HT-29 (cell line): Measurements from ENCODE around the gene LSG1. TPM values are rescaled to one million over a fixed set of nuclear protein-coding genes. Genes with fewer than 3 reads are reported as not detected.

Experiments
- DNase-seq: peaks from one replicate; pipeline ENCODE4 v3.0.0-alpha.2; 2015; ENCODE audit warnings: low spot score
- total RNA-seq: library from RNA; depleted of rRNA; stranded (reverse); fragments of >200 nt; shearing (Covaris generic); gene quantifications from 2 replicates; pipeline ENCODE4 v1.2.3, GENCODE V29; 2014

LSG1 gene
- total RNA-seq, 1 experiment from 2014 or later, result 44.5 TPM

DNA sequence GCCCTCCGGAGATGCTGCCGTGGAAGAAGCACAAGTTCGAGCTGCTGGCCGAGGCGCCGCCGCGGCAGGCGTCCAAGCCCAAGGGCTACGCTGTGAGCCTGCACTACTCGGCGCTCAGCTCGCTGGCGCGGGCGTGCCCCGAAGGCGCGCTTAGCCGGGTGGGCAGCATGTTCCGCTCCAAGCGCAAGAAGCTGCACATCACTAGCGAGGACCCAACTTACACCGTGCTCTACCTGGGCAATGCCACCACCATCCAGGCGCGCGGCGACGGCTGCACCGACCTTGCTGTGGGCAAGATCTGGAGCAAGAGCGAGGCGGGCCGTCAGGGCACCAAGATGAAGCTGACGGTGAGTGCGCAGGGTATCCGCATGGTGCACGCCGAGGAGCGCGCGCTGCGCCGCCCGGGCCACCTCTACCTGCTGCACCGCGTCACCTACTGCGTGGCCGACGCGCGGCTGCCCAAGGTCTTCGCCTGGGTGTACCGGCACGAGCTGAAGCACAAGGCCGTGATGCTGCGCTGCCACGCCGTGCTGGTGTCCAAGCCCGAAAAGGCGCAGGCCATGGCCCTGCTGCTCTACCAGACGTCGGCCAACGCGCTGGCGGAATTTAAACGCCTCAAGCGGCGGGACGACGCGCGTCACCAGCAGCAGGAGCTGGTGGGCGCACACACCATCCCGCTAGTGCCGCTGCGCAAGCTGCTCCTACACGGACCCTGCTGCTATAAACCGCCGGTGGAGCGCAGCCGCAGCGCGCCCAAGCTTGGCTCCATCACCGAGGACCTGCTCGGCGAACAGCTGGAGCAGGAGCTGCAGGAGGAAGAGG lies 15.0 kb upstream of the LSG1 start:
- DNase-seq, result no peak

DNA sequence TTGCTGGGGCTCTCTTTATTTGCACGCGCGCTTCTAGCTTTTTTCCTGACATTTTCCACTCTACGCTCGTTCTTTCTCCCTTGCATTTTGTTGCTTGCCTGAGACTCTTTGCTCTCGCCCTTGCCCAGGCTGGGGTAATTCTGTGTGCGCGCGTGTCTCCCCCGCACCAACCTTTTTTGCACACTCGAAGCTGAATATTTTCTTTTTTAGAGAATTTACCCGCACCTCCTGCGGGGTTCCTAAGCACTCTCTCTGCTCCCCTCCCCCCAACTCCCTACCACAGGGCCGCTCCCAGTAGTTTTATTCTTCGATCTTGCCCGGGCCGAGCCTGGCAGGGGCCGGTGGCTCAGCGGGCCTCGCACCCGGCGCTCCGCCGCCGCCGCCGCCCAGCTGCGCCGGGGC lies 14.4 kb upstream of the LSG1 start:
- no peak for DNase-seq

DNA sequence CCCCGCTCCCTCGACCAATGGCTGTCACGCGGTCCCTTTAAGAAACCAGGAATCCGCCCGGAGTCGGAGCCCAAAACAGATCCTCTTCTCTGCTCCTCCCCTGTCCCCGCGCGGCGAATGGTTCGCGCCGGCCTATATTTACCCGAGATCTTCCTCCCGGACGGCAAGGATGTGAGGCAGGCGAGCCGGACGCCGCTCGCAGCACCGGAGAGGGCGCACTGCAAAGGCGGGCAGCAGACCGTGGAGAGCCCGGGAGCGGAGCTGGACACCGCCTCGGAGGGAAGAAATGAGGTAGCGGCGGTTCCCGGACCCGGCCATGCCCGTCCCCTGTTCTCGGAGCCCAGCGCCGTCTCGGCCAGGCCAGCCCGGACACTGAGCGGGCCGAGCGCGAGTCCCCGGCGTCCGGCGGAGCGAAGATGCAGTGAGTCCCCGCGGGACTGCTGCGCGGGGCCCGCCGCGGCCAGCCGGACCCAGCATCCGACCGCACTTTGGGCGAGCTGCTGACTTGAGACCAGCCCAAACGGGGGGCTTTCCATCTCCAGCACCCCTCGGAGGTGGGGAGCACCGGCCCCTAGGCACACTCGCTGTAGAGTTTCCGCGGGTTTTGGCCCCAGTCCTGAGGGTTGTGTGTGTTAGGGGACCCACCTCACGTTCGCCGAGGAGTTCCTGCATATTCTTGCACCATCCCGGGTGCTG lies 13.9 kb upstream of the LSG1 start, which contains the start of gene FAM43A:
Gene FAM43A (plus strand): TSS at position 166 of the 696 bp plus-strand sequence. CDS start 944 bp downstream, outside the sequence.
- peak; percentile 56 for DNase-seq

DNA sequence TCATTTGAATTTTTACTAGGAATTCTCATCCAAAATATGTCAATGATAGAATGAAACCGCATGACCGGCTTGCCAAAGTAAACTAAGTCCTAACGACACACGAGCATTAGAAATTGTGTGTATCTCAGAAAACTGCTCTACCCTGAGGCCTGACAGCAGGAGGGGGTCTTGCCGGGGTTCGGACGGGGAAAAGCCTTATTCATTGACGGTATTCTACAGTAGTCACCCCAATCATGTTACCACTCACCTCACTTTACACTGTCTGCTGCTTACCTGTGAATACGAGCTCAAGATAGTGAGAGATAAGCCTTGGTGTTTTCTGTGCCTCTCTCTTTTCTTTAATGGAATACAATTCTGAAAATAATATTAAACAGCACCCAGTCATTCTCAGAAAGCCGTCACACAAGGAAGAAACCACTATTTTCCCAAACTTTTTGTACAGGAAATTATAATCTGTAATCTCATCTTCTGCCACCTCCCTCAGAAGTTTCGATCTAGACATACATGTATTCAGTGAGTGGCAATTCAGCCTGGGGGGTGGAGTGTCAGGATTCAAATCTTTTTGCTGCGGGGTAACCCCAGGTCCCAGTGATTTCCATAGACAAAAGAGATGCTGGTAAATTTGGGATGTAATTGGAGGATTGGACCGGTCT lies 13.2 kb upstream of the LSG1 start:
- no peak for DNase-seq

DNA sequence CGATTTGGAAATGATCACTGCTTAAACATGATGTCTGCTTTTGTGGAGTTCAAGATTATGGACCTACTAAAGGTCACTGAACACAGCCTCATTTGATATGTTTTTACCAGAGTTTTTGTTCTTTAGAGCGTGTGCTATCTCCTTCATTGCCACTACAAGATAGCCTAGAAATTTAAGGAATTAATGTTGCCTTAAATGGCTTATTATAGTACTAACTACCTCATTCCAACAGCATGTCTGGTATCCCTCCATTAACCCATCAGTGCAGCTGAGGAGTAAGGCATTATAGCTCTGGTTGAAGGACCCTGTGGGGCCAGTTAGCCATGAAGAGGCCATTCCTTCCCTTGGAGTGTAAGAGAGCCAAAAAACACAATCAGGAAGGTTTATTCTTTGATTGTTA lies 11.4 kb upstream of the LSG1 start:
- no peak for DNase-seq

DNA sequence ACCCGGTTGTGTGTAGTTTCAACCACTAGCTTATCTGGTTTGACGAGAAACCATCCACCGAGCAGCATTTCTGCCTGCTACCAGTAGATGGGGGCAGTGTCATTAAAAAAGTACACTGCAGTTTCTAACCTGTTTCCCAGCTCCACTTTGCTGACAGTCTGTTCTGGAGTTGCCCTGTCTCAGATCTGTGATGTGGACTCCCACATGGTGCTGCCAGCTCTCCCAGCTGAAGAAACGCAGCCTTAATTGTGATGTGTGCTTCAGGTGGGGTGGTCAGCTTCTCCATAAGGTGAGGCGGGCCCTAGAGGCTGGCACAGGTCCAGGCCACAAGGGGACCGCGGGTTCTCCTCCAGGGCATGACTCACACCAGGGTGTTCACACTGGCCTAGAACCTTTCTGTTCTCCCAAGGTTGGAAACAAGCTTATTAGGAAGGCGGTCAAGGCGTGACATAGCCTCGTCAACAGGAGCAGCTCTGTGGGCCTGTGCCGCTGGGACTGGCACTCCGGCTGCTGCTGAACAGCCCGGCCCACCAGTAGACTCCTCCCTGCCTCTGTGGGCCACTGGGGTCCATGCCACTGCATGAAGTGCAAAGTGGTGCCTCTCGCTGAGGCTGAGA lies 10.8 kb upstream of the LSG1 start:
- DNase-seq, result peak; percentile 93

DNA sequence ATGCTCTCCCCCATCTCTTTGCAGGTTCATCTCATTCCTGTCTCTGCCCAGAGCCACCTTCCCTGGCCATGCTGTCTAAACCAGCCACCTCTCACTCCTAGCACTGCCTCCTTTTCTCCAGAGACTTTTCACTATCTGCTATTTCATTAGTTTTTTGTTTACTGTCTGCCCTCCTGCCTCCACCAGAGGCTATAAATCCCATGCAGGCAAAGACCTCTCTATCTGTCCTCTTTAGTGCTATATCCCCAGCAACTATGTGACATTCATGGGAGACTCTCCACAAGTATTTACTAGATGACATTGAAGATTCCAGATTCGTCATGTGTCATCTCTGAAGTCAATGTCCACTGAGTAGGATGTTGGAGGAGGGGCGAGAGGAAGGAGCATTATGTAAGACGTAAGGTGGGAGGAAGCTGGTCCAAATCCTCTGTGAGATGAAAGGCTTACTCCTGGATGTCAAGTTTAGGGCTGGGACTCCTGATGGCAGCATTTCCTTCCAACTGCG lies 10.2 kb upstream of the LSG1 start:
- DNase-seq, result no peak

DNA sequence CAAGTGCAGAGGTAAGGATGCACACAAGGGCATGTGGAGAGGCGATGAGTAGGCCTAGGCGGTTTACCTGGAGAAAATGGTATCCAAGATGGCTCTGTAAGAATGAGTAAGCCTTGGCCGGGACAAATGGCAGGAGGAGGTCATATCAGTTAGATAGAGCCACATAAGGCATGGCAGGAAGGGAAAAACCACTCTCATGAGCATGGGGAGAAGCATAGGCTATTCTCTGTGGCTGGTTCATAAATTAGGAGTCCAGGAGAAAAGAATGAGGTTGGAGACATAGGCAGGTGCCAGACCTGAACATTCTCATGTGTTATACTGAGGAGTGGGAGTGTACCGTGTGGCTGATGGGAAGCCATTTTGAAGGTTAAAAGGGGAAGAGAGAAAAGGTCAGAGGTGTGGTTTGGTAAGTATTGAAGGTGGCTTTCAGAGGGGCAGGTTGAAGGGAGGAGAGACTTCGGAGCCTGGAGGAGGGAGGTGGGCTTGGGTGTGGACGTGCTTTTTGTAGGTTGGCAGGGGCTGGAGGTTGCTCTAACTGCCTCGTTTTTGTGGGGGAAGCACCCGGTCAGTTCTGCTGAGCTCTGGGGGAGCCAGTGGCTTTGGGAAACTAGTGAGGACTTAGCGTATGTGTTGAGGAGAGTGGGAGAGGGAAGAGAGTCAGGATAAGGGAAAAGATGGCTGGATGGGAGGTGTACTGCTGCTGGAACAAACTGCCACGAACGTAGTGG lies 9.1 kb upstream of the LSG1 start:
- no peak for DNase-seq

DNA sequence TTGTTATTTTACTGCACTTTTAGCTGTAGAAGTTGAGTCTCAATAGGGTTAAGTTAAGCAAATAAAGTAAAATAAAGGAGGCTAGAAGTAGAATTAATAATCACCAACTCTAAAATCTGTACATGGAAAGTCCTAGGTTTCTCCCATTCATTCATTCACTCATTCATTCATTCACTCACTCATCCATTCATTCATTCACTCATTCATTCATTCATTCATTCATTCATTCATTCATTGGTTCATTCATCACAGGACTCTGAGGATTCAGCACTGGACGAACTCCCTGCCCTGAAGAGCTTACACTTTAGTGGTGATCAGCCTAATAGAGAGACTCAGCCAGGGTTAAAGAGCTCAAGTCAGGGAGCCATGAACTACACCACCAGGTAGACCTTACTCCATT lies 4.5 kb upstream of the LSG1 start:
- DNase-seq, result no peak

DNA sequence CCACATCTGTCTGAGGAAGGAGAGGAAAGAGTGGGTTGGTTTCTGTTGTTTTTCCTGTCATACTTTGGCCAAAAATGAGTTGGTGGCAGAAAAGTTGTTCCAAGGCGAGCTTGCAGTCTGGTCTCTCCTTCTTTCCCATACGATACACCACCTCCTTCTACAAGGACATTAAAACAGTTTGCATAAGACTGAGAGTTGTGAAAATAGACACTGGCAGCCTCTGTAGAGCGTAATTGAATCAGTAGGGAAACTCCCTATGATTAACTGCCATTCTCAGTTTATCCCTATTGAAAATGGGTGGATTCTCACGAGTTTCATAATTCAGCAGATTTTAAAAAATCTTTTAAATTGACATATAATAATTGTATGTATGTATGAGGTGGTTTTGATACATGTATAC lies 3.7 kb upstream of the LSG1 start:
- DNase-seq, result no peak

DNA sequence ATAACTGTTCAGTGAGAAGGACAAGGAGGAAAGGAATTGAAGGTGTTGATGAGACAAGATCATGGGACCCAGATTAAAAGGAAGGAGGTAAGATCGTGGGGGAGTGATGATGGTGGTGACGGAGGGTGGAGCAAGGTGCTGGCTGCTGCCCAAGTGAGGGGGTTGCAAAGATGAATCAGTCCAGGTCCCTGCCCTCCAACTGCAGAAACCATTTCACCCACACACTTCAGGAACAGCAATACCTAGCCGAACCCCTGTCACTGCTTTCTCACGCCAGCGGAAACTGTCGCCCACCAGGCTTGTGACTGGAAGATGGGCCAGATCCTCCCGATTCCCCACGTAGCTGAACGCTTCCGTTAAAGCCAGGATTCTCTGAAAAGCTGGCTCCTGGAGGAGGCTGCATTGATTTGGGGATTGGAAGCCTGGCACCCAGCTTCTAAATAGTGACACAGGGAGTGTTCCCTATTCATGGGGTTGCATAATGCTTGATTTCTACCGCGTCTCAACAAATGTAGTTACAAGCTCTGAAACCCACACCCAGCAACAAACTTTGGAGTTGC lies 3.2 kb upstream of the LSG1 start:
- DNase-seq, result no peak

DNA sequence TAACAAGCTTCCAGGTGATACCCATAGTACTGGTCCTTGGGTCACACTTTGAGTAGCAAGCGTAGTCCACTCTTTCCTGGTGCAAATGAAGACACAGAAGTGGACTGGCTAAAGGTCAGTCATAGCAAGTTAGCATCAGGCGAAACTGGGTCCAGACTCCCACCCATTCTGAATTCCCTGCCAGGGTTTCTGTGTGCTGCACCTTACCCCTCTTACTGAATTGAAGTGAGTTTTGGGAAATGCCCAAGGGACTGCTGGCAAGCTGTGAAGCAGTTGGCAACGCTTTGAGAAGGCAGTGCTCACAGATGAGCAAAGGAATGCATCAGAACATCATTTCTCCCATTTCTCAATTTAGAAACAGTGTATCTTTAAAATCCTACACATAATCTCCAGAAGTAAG lies 1.8 kb upstream of the LSG1 start:
- no peak for DNase-seq

DNA sequence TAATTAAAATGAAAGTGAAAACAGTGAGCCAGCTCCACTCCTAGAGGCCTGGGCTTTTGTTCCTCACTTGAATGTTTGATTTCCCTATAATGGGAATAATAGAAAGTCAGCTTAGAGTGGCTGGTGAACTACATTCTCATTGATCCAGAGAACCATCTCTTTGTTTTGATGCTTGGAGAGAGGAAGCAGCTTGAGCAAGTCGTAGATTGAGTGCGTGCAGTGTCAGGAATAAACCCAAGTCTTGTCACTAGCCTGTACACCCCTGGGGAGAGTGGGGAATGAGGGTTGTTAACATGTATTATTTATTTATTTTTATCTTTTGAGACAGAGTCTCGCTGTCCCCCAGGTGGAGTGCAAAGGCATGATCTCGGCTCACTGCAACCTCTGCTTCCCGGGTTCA lies 885 bp upstream of the LSG1 start:
- DNase-seq, result peak; percentile 25

DNA sequence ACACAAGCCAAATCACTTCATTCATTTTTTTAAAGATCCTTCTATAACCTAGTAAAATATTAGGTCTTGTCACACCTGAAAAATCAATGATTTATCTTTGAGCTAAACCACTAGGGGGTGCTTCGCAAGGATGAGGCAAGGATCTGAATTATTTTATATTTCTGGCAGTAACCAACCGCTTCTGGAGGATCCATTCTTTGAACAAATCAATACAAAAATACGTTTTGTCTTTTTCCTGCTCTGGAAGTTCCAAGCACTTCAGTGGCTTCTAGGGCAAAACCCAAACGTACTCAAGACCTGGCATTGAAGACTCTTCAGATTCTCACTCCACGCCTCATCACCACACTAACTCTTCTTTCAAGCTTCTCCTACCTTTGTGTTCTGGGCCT lies 486 bp downstream of the LSG1 start:
- DNase-seq, result peak; percentile 70

DNA sequence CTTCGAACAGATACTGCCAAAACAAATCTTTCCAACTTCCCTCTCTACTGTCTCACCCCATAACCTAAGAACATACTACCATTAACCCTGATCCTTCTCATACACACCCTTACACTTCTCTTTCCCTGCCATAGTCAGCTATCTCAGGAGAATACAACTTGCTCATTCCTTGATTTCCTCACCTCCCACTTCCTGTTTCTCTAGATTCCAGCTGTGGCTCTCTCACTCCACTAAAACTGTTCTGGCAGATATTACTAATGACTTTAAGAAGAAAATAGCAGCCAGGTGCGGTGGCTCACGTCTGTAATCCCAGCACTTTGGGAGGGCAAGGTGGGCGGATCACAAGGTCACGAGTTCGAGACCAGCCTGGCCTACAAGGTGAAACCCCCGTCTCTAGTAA lies 4.6 kb downstream of the LSG1 start:
- DNase-seq, result no peak

DNA sequence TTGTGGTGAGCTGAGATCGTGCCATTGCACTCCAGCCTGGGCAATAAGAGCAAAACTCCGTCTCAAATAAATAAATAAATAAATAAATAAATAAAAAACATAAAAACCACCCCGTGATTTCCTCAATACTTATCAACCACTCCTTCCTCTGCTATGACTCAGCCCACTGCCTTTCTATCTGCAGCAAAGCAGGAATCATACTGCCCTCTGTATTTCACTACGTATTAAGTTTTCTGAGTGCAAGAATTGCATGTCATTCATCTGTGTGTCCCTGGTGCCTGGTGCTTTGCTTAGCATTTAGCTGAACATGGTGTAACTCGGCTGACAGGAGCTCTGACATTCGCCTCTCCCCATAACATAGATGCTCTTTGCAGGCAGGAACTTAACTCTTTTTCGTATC lies 7.1 kb downstream of the LSG1 start:
- no peak for DNase-seq

DNA sequence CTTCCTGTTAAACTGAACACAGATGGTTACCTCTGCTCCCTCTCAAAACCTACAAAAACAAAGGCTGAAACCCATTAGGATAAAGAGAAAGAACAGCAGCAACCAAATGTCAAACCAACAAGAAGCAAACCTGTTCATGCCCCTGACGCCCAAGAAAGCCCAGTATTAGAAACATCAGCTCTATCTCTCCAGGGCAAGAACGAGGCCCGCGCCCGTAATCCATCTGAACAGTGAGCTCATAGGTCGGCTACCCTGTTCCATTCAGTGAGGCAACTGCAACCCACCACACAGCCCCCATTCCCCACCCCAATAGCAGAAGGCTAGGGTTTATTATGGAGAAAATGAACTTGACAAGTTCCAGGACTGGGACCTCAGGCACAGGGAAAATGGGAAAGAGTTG lies 10.0 kb downstream of the LSG1 start:
- DNase-seq, result no peak

DNA sequence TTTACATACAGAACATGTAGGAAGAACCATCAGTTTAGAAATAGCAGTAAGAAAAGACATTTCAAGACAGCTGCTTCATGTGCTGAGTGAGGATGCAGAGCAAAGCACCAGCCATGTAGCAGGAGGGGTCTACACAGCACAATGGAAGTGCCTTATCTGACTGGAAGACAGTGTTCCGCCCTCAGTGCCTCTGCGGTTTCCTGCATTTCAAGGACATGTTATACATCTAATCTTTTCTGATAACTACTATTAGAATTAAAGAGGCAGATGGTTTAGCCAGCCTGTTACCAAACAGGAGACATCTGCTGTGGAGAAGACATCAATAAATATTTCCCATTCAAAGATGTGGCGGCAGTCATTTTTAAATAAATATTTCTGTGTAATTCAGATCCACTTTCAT lies 10.6 kb downstream of the LSG1 start:
- DNase-seq, result no peak

DNA sequence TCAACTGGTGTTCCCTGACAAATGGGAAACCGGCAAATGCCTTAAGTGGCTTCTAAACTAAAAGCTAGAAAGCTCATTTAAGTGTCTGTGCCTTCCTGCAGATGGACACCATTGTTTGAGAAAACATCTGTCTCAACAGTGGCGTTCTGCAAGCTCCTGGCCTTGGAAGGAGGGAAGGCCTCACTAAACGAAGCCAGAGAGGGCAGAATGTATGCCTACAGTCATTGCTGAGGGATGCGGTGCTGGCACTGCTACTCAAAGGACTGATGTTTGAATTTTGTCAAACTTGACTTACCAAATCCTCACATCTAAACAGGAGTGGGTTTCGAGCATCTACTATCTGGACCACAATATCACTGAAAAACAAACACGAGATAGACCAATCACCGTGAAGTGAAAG lies 12.2 kb downstream of the LSG1 start:
- no peak for DNase-seq

DNA sequence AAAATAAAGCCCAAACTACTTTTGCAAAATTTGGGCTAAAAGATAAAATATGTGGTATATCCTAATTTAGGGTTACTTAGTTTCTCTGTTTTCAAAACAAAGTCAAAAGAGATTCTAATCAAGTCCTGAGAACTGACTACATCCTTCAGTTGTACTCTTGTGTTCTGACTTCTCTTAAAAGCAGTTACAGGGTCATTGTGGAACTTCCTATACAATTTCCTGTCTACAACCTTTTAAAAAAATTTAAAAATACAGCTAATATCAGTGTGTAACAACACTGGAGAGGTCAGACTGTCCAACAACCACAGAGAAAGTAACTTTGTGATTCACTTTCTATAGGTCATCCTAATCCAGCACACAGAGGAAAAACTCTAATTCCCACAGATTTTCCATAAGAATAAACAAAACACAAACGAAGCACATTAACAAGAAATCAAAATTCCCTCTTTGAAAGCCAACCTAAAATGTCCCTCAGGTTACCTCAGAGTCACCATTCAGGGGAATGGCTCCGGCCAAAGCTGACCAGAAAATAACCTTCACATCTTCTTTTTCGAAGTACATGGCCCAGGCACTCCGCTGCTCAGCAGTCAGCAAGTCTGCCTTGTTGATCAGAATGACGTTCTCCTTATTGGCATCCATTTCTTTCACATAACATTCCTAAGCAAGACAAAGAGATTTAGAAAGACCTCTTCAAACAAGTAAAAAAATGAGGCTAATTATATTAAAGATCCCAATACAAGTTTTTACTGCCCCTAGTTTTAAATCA lies 13.3 kb downstream of the LSG1 start:
- DNase-seq, result no peak
